MM.1S (cell line): ENCODE data around the gene RPTOR.

Source experiments
- DNase-seq: peaks from one replicate; pipeline ENCODE4 v3.0.0-alpha.2; 2015
- H2AFZ ChIP-seq: fragments of 300-600 bp; sonication (generic); 2 replicates; pipeline ENCODE4 v1.6.0; 2016; ENCODE audit warnings: antibody characterized with exemption, low read length
- H3F3A ChIP-seq: fragments of 300-600 bp; sonication (generic); 2 replicates; pipeline ENCODE4 v1.6.1; 2016; ENCODE audit warnings: mild to moderate bottlenecking, antibody characterized with exemption, low read length, moderate library complexity, mixed read lengths; ENCODE audit not compliant: insufficient read depth
- H3K27ac ChIP-seq: fragments of 300-600 bp; sonication (generic); 2 replicates; pipeline ENCODE4 v1.5.1; 2016; ENCODE audit warnings: mild to moderate bottlenecking, low read length
- H3K27me3 ChIP-seq: fragments of 300-600 bp; sonication (generic); replicated peaks from 2 replicates; pipeline ENCODE4 v1.6.0; 2016; ENCODE audit warnings: low read length; ENCODE audit not compliant: insufficient read depth
- H3K36me3 ChIP-seq: fragments of 300-600 bp; sonication (generic); replicated peaks from 2 replicates; pipeline ENCODE4 v1.6.1; 2016; ENCODE audit warnings: mild to moderate bottlenecking, low read length, mixed read lengths; ENCODE audit not compliant: insufficient read depth
- H3K4me1 ChIP-seq: fragments of 300-600 bp; sonication (generic); 2 replicates; pipeline ENCODE4 v1.6.1; 2016; ENCODE audit warnings: low read length, mixed read lengths
- H3K4me2 ChIP-seq: fragments of 300-600 bp; sonication (generic); 2 replicates; pipeline ENCODE4 v1.6.0; 2016; ENCODE audit warnings: low read depth, low read length
- H3K4me3 ChIP-seq: fragments of 300-600 bp; sonication (generic); 2 replicates; pipeline ENCODE4 v1.5.1; 2016; ENCODE audit warnings: low read length, mixed read lengths
- H3K79me2 ChIP-seq: fragments of 300-600 bp; sonication (generic); 2 replicates; pipeline ENCODE4 v1.6.1; 2016; ENCODE audit warnings: mixed run types, low read length, mixed read lengths
- H3K9ac ChIP-seq: fragments of 300-600 bp; sonication (generic); 2 replicates; pipeline ENCODE4 v1.6.1; 2016; ENCODE audit warnings: low read length, mixed read lengths
- H3K9me2 ChIP-seq: fragments of 300-600 bp; sonication (generic); replicated peaks from 2 replicates; pipeline ENCODE4 v1.6.1; 2016; ENCODE audit warnings: mild to moderate bottlenecking, low read length, mixed read lengths; ENCODE audit not compliant: insufficient read depth
- H3K9me3 ChIP-seq: fragments of 300-600 bp; sonication (generic); replicated peaks from 2 replicates; pipeline ENCODE4 v1.6.1; 2016; ENCODE audit warnings: mild to moderate bottlenecking, low read length, mixed read lengths; ENCODE audit not compliant: insufficient read depth
- H4K20me1 ChIP-seq: fragments of 300-600 bp; sonication (generic); 2 replicates; pipeline ENCODE4 v1.6.1; 2016; ENCODE audit warnings: mild to moderate bottlenecking, low read length, moderate library complexity, mixed read lengths; ENCODE audit not compliant: insufficient read depth
- CTCF ChIP-seq: fragments of 300-600 bp; sonication (generic); IDR thresholded peaks from 2 replicates; pipeline ENCODE4 v1.5.1; 2016; ENCODE audit warnings: antibody characterized with exemption, low read length, mixed read lengths
- EZH2 ChIP-seq: fragments of 300-600 bp; sonication (generic); optimal IDR thresholded peaks from 2 replicates; pipeline ENCODE3; 2017; ENCODE audit warnings: low read depth, mild to moderate bottlenecking, antibody characterized with exemption, low read length, mixed read lengths
- EZH2phosphoT487 ChIP-seq: fragments of 300-600 bp; sonication (generic); IDR thresholded peaks from 2 replicates; pipeline ENCODE4 v1.6.1; 2018; ENCODE audit warnings: antibody characterized with exemption, low read length

The RPTOR gene

GRCh38 chr17:80609757-80610156 lies 65.1 kb downstream of the RPTOR start:
- no peaks in the 10 kb centered on the region for H3K9me2 ChIP-seq
- no peaks in the 10 kb centered on the region for H3K4me1 ChIP-seq
- TF ChIP-seq EZH2 (no peak), EZH2phosphoT487 (no peak), CTCF (no peak)

GRCh38 chr17:80611816-80612215 lies 67.2 kb downstream of the RPTOR start:
- H3K9me2 ChIP-seq: no peaks in the 10 kb centered on the region
- no peaks in the 10 kb centered on the region for H4K20me1 ChIP-seq
- H3K79me2 ChIP-seq: peaks cover 81% of the 10 kb centered on the region
- DNase-seq: no peak
- H3K4me1 ChIP-seq: no peaks in the 10 kb centered on the region
- no peaks in the 10 kb centered on the region for H3F3A ChIP-seq
- no peak overlapping the region for H3K27ac ChIP-seq
- TF ChIP-seq EZH2phosphoT487: no peak
- no peak for TF ChIP-seq EZH2
- no peak for TF ChIP-seq CTCF
- no peak overlapping the region for H3K9ac ChIP-seq
- no peaks in the 10 kb centered on the region for H3K9me3 ChIP-seq
- no peaks in the 10 kb centered on the region for H3K36me3 ChIP-seq
- no peak overlapping the region for H3K4me2 ChIP-seq
- no peak overlapping the region for H2AFZ ChIP-seq
- no peak overlapping the region for H3K4me3 ChIP-seq
- no peaks in the 10 kb centered on the region for H3K27me3 ChIP-seq

More at GRCh38 chr17:80609757-80610156, 65.1 kb downstream of the RPTOR start:
- Histone ChIP-seq H3K4me3 (no peak overlapping the region), H3K4me2 (no peak overlapping the region), H3K9me3 (no peaks in the 10 kb centered on the region), H3K27ac (no peak overlapping the region), H3K36me3 (no peaks in the 10 kb centered on the region), H4K20me1 (no peaks in the 10 kb centered on the region), H2AFZ (no peak overlapping the region), H3F3A (no peaks in the 10 kb centered on the region), H3K27me3 (no peaks in the 10 kb centered on the region), H3K9ac (no peak overlapping the region), H3K79me2 (peaks cover 87% of the 10 kb centered on the region)
- DNase-seq: no peak

- H3F3A ChIP-seq: no peaks in the 10 kb centered on the region
- H3K9me2 ChIP-seq: no peaks in the 10 kb centered on the region
- no peaks in the 10 kb centered on the region for H3K27me3 ChIP-seq
- H3K27ac ChIP-seq: no peak overlapping the region
- no peak overlapping the region for H3K4me3 ChIP-seq
- H3K36me3 ChIP-seq: no peaks in the 10 kb centered on the region
- no peaks in the 10 kb centered on the region for H4K20me1 ChIP-seq
- DNase-seq: no peak
- no peak overlapping the region for H3K4me2 ChIP-seq
- TF ChIP-seq EZH2: no peak
- TF ChIP-seq CTCF: no peak
- no peak for TF ChIP-seq EZH2phosphoT487
- no peaks in the 10 kb centered on the region for H3K9me3 ChIP-seq
- H2AFZ ChIP-seq: no peak overlapping the region
- peaks cover 72% of the 10 kb centered on the region for H3K79me2 ChIP-seq
- no peak overlapping the region for H3K9ac ChIP-seq
- no peaks in the 10 kb centered on the region for H3K4me1 ChIP-seq
Measured at GRCh38 chr17:80612997-80613731, 68.5 kb downstream of the RPTOR start.
